Thyroid gland (tissue), 4 donors: ENCODE data around the gene GPBP1L1. TPM values are rescaled to one million over a fixed set of nuclear protein-coding genes. Genes with fewer than 3 reads are reported as not detected.

ENCODE experiments used
- DNase-seq, 2 donors: peaks; one replicate each; pipeline ENCODE4 v3.0.0-alpha.2; 2019
- H3K27ac ChIP-seq, 3 donors: fragments of 200-600 bp; sonication (generic); 1 replicate in 2 of 3; 2 replicates in 1 of 3; pipeline ENCODE4 v1.5.1; 2016 to 2019; ENCODE audit warnings: mild to moderate bottlenecking in 1 of 3, moderate library complexity in 1 of 3
- H3K27me3 ChIP-seq: fragments of 200-600 bp; sonication (generic); one replicate; pipeline ENCODE4 v1.5.1; 2019
- H3K36me3 ChIP-seq, 2 donors: fragments of 200-600 bp; sonication (generic); one replicate each; pipeline ENCODE4 v1.5.1; 2016 to 2019
- H3K4me1 ChIP-seq, 2 donors: fragments of 200-600 bp; sonication (generic); one replicate each; pipeline ENCODE4 v1.5.1; 2017 to 2019
- H3K4me3 ChIP-seq, 3 donors: fragments of 200-600 bp; sonication (generic); replicated peaks in 1 of 3; 1 replicate in 2 of 3; 2 replicates in 1 of 3; pipeline ENCODE4 v1.5.1; 2016; ENCODE audit warnings: mild to moderate bottlenecking in 1 of 3
- H3K9me3 ChIP-seq: fragments of 200-600 bp; sonication (generic); one replicate; pipeline ENCODE4 v1.5.1; 2017
- CTCF ChIP-seq, 6 experiments: fragments of 200-600 bp in 3 of 6; fragments of 450-650 bp in 3 of 6; sonication (generic) in 3 of 6; IDR thresholded peaks; one replicate each; pipeline ENCODE4 v1.5.1; 2016 to 2019; ENCODE audit warnings: antibody characterized with exemption in 6 of 6, mild to moderate bottlenecking in 2 of 6, inconsistent platforms in 1 of 6, moderate library complexity in 1 of 6
- POLR2A ChIP-seq, 2 donors: fragments of 450-650 bp; IDR thresholded peaks; one replicate each; pipeline ENCODE4 v1.6.1; 2017; ENCODE audit warnings: antibody characterized with exemption in 2 of 2, mild to moderate bottlenecking in 2 of 2, moderate library complexity in 1 of 2
- WGBS, 2 donors: methylation state at CpG; one replicate each; pipeline ENCODE4 v1.1.5; 2017; 5-methylcytosine and 5-hydroxymethylcytosine counted together
- intact Hi-C: fragments of 100-400 bp; cut with DNase I; formaldehyde crosslinking; loops from one replicate; pipeline ENCODE4 v1.15.1; 2023
- total RNA-seq, 4 donors: library from RNA; depleted of rRNA; stranded (reverse); fragments of >200 nt; gene quantifications; one replicate each; pipeline ENCODE4 v1.2.3, GENCODE V29; 2016

The GPBP1L1 gene
- total RNA-seq, 4 donors from 2014 or later = 146 to 220 (median 176) TPM

- Histone ChIP-seq H3K4me1 (peaks cover 23 to 63% of the 10 kb centered on the region in 2 donors), H3K9me3 (no peaks in the 10 kb centered on the region), H3K27me3 (no peaks in the 10 kb centered on the region), H3K4me3 (no peak overlapping the region), H3K27ac (no peak overlapping the region), H3K36me3 (no peaks in the 10 kb centered on the region)
- no peak for DNase-seq
- TF ChIP-seq POLR2A (IDR thresholded peaks at IDR 0.05) = no peak
- TF ChIP-seq CTCF (IDR thresholded peaks at IDR 0.05) = no peak
- WGBS, 2 donors = 81 to 86% methylated on average over 6 of the region's 6 CpGs
- intact Hi-C loops = no loop called here
Observed at GRCh38 chr1:45669859-45670655, 16.3 kb downstream of the GPBP1L1 start.

GRCh38 chr1:45669379-45669778, 17.0 kb downstream of the GPBP1L1 start:
- Histone ChIP-seq H3K27me3 (no peaks in the 10 kb centered on the region), H3K4me1 (peaks cover 23 to 60% of the 10 kb centered on the region in 2 donors), H3K4me3 (no peak overlapping the region), H3K27ac (no peak overlapping the region), H3K9me3 (no peaks in the 10 kb centered on the region), H3K36me3 (no peaks in the 10 kb centered on the region)
- WGBS, 2 donors = 70 to 79% methylated on average over 1 of the region's 1 CpG
- TF ChIP-seq POLR2A (IDR thresholded peaks at IDR 0.05) (no peak), CTCF (IDR thresholded peaks at IDR 0.05) (no peak)
- intact Hi-C loops = no loop called here
- no peak for DNase-seq

GRCh38 chr1:45668526-45668925, 17.8 kb downstream of the GPBP1L1 start:
- H3K36me3 ChIP-seq = no peaks in the 10 kb centered on the region
- DNase-seq = no peak
- WGBS, 2 donors = 94 to 99% methylated on average over 4 of the region's 4 CpGs
- no peak overlapping the region for H3K27ac ChIP-seq
- TF ChIP-seq POLR2A (IDR thresholded peaks at IDR 0.05) = no peak
- TF ChIP-seq CTCF (IDR thresholded peaks at IDR 0.05) = no peak
- no peak overlapping the region for H3K4me3 ChIP-seq
- no peaks in the 10 kb centered on the region for H3K9me3 ChIP-seq
- no peaks in the 10 kb centered on the region for H3K27me3 ChIP-seq
- intact Hi-C loops = no loop called here
- peaks cover 21 to 53% of the 10 kb centered on the region in 2 donors for H3K4me1 ChIP-seq

- peaks cover 13 to 43% of the 10 kb centered on the region in 2 donors for H3K4me1 ChIP-seq
- H3K4me3 ChIP-seq = no peak overlapping the region
- intact Hi-C loops = no loop called here
- H3K9me3 ChIP-seq = no peaks in the 10 kb centered on the region
- WGBS, 2 donors = 86 to 90% methylated on average over 8 of the region's 8 CpGs
- no peaks in the 10 kb centered on the region for H3K36me3 ChIP-seq
- TF ChIP-seq CTCF (IDR thresholded peaks at IDR 0.05) (no peak), POLR2A (IDR thresholded peaks at IDR 0.05) (no peak)
- no peaks in the 10 kb centered on the region for H3K27me3 ChIP-seq
- no peak for DNase-seq
- no peak overlapping the region for H3K27ac ChIP-seq
Observed at GRCh38 chr1:45667321-45668111, 18.8 kb downstream of the GPBP1L1 start.

- WGBS, 2 donors = 89% methylated on average over 2 of the region's 2 CpGs
- H3K4me1 ChIP-seq = peaks cover 13 to 40% of the 10 kb centered on the region in 2 donors
- no peak overlapping the region for H3K4me3 ChIP-seq
- H3K27me3 ChIP-seq = no peaks in the 10 kb centered on the region
- no peaks in the 10 kb centered on the region for H3K36me3 ChIP-seq
- H3K9me3 ChIP-seq = no peaks in the 10 kb centered on the region
- no peak overlapping the region for H3K27ac ChIP-seq
- DNase-seq = no peak
- intact Hi-C loops = no loop called here
- TF ChIP-seq CTCF (IDR thresholded peaks at IDR 0.05) (no peak), POLR2A (IDR thresholded peaks at IDR 0.05) (no peak)
Observed at GRCh38 chr1:45666836-45667235, 19.5 kb downstream of the GPBP1L1 start.
